ENCODE results near the gene KLHL11.
A peak's percentile ranks its signal among the peaks of the same experiment; 100 is the strongest.
"Not testable (repeated sequence)": the region's sequence is repeated elsewhere in the genome, so short reads cannot be mapped to it uniquely, and the experiment has no call there.

The KLHL11 gene

DNA sequence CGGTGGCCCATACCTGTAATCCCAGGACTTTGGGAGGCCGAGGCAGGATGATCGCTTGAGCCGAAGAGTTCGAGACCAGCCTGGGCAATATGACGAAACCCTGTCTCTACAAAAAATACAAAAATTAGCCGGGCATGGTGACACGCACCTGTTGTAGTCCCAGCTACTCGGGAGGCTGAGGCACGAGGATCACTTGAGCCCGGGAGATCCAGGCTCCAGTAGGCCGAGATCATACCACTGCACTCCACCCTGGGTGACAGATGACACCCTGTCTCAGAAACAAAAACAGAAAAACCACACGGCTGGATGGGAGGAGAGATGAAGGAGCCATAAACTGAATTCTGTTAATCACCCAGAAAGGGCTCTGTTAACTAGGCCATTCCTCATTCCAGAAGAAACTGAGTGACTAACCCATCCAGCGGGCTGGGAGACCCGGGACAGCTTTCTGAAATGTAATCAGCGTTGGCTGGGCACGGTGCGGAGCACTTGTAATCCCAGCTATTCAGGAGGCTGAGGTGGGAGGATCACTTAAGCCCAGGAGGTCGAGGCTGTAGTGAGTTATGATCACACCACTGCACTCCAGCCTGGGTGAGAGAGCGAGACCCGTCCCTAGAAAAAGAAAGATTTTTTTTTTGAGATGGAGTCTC is 28.6 kb downstream of the KLHL11 start:
- no peak for DNase-seq (ENCODE audit: low spot score)

DNA sequence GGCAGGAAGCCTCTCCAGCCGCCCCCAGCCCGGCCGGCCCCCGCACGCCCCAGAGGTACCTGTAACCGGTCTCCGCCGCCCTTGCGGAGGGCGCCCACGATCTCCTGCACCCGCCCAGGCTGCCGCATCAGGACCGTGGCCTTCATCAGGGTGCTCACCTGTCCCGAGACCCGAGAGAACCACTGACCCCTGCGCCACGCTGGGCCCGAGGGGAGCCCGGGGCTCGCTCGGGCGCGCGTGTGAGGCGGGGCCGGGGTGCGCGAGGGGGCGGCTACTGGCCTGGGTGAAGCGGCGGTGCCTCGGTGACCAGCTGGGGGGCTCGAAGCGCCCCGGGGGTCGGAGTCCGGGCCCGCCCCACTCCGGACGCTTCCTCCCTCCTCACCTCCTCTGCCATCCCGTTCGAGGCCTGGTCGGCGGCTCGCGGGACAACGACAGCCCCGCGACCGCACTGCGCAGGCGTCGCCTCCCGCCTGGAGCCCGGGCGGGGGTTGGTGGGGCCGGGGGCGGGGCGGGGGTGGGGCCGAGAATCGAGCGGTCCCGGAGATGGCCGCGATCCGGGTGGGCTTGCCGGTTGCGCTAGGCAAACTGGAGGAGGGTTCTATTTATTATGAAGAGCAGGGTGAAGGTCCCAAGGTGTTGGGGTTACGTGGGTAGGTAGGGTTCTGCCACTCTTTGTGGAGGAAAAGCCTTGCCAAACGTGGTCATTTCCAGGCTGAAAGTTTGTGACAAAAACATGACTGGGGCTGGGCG is 29.2 kb downstream of the KLHL11 start, which contains the start of gene NT5C3B:
Gene NT5C3B (minus strand): TSS at position 433 of the 750 bp plus-strand sequence. CDS start 39 bp downstream, at position 394.
- DNase-seq (ENCODE audit: low spot score) = peak; percentile 53

DNA sequence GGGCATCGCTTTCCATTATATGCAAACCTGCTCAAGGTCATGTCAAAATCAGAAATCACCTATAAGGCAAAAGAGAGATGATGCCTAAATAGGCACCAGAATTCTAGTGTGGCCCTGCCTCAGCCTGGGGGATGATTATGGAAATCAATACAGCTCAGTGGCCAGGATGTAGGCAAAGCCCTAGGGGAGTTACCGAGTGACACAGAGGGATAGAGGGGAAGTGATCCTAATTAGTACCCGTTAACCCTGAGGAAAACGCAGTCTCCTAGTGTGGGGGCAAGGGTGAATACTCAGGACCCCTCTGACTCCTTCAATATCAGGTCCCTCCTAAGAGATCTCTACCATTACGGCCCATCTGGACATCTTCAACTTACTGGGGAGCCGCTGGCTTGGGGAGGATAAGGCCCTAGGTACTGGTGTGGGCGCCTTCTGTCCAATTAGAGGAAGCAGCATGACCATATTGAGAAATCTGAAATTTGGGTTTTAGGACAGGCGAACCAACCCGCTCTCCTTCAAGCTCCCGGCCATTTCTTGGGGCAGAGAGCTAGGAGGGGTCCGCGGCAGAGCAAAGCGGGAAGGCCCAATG is 29.9 kb downstream of the KLHL11 start:
- DNase-seq (ENCODE audit: low spot score) = peak; percentile 49

DNA sequence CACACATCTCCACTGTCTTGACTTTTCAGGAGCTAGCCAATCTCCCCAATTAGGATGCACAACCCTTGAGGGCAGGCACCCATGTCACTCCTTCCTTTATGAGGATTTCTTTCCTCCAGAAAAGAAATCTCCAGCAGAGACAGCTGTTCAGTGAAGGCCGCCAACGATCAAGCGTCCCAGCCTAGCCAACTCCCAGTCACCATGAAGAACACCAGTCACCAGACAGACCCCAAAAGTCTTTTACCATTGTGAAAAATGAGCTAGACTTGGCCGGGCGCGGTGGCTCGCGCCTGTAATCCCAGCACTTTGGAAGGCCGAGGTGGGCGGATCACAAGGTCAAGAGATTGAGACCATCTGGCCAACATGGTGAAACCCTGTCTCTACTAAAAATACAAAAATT is 35.3 kb downstream of the KLHL11 start:
- DNase-seq (ENCODE audit: low spot score) = not testable (repeated sequence)

DNA sequence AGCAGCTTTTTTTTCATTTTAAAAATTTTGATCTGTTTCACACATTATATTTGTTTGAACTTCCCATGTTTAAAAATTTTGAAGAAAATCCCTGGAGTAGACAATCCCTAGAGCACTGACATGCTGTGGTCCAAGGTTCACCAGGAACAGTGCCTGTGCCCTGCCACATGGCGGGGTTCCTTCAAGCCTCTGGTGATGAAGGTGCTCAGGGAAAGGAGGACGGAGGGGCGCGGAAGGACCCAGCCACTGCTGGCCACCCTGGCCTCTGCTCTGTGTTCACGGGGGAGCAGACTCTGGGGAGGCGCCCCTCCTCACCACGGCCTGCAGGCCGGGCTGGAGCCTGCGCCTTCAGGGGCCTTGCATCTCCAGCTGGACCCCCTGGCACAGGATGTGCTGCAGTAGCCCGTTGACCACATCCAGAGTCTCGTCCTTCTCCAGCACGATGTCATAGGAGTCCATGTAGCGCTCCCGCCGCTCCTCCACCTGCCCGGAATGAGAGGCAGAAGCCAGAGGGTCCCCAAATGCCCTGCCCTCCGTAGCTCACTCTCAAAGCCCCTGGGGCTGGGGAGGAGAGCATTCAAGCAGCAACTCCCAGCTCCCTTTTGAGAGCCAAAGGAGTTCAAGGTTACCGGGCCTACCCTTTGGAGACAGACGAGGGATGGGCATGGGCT is 39.9 kb downstream of the KLHL11 start:
- DNase-seq (ENCODE audit: low spot score) = no peak

DNA sequence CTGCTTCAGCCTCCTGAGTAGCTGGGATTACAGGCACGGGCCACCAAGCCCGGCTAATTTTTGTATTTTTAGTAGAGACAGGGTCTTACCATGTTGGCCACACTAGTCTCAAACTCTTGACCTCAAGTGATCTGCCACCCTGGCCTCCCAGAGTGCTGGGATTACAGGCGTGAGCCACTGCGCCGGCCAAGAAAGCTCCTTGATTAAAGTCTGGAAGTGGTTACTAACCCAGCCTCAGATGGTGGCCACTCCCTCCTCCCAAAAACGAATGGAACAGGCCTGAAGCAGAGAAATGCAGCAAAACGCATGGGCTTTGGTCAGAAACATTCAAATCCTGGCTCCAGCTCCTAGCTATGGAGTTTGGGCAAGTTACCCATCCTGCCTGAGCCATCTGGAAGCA is 41.1 kb downstream of the KLHL11 start:
- DNase-seq (ENCODE audit: low spot score) = no peak

DNA sequence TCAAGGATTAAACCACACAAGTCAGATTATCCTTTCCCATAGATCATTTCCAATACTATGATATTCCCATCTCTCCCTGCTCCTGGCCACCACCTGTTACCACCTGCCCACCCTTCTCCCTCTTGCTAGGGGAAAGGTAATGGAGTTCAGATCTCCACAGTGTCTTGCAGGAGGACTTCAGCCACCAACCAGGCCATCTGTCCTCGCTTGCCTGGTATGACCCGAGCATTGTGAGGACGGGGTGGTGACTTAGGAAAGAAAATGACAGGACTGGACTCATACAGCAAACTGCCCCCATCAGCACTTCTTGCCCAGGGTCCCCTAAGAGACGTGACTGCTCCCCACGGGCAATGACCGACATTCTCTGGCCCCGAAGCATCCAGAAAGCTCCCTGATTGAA is 41.6 kb downstream of the KLHL11 start:
- DNase-seq (ENCODE audit: low spot score) = no peak

DNA sequence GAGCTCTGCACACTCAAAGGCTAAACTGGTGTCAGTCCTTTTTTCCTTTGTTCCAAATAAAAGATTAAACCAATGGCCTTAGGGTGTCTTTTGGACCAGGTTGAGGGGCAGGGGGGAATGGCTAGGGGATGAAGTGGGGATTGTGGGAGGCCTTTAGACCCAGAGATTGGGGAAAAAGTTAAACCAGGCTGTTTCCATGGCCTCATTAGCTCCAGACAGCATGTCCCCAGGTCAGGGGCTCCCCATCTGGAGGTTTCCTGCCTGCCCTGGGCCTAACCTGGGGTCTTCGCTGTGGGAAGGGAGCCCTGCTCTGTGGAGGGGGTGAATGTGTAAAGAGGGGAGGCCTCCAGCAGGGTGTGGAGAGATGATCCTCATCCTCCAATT is 42.1 kb downstream of the KLHL11 start:
- no peak for DNase-seq (ENCODE audit: low spot score)

DNA sequence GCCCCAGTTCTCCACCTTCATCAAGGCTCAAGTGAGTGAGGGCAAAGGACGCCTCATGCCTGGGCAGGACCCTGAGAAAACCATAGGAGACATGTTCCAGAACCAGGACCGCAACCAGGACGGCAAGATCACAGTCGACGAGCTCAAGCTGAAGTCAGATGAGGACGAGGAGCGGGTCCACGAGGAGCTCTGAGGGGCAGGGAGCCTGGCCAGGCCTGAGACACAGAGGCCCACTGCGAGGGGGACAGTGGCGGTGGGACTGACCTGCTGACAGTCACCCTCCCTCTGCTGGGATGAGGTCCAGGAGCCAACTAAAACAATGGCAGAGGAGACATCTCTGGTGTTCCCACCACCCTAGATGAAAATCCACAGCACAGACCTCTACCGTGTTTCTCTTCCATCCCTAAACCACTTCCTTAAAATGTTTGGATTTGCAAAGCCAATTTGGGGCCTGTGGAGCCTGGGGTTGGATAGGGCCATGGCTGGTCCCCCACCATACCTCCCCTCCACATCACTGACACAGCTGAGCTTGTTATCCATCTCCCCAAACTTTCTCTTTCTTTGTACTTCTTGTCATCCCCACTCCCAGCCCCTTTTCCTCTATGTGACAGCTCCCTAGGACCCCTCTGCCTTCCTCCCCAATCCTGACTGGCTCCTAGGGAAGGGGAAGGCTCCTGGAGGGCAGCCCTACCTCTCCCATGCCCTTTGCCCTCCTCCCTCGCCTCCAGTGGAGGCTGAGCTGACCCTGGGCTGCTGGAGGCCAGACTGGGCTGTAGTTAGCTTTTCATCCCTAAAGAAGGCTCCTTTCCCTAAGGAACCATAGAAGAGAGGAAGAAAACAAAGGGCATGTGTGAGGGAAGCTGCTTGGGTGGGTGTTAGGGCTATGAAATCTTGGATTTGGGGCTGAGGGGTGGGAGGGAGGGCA is 42.7 kb downstream of the KLHL11 start:
- DNase-seq (ENCODE audit: low spot score) = no peak

DNA sequence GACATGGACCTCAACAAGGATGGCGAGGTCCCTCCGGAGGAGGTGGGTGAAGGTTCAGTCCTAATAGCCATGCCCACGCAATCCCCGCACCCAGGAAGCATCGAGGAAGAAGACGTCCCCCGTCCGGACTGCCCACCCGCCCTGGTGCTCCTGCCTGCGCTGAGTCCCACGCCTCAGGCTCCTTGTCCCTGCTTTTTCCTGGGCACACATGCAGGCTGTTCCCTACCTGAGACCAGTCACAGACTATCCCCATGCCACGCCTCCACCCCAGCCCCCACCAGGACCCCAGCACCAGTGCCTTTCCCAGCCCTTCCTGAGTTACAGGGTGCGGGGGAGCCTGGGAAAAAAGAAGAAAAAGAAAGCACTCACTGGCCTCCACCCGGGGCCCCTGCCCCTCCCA is 43.4 kb downstream of the KLHL11 start:
- no peak for DNase-seq (ENCODE audit: low spot score)

DNA sequence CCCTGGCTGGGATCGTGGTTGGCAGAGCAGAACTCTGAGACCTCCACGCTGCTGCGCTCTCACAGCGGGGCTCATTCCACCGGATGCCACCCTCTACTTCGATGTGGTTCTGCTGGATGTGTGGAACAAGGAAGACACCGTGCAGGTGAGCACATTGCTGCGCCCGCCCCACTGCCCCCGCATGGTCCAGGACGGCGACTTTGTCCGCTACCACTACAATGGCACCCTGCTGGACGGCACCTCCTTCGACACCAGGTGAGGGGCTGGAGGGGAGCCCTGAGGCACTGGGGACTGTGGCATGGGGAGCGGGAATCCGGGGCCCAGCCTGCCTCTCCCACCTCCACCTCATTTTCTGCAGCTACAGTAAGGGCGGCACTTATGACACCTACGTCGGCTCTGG is 47.2 kb downstream of the KLHL11 start:
- no peak for DNase-seq (ENCODE audit: low spot score)

DNA sequence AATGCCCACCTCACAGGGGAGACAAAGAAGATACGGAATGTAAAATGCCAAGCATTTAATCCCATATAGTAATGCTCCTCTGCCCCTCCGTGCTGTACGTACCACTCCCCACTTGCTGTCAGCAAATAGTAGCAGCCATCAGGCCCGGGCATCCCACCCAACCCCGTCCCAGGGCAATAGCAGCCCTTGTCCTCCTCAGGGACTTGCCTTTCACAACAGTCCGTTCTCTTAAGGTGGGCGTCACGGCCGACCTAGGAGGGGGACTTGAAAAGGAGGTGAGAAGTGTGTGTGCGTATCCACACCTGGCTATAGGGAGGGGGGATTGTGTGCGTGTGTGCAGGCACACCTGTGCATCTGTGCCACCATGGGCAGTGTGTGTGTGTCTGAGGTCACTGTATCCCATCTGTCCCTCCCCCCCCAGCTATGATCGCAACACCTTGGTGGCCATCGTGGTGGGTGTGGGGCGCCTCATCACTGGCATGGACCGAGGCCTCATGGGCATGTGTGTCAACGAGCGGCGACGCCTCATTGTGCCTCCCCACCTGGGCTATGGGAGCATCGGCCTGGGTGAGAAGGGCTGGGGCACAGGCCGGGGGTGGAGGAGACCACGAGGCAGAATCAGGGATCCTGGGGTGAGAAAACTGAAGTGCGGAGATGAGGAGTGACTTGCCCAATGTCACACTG is 48.4 kb downstream of the KLHL11 start:
- no peak for DNase-seq (ENCODE audit: low spot score)

DNA sequence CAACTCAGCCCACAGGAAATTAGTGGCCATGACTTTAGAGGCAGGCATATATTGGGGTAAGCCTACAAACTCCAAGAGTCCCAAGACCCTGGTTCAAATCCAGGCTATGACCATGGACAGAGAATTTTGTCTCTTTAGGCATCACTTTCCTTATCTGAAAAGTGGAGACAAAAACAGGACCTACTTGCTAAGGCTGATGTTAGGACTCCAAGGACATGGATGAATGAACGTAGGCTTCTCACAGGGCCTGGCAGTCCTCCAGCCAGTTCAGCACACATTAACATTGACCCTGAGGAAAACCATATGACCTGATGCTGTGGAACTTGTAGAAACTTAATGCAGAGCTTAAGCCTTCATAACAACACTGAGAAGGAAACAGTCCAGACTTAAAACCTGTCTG is 51.0 kb downstream of the KLHL11 start:
- peak; percentile 51 for DNase-seq (ENCODE audit: low spot score)

DNA sequence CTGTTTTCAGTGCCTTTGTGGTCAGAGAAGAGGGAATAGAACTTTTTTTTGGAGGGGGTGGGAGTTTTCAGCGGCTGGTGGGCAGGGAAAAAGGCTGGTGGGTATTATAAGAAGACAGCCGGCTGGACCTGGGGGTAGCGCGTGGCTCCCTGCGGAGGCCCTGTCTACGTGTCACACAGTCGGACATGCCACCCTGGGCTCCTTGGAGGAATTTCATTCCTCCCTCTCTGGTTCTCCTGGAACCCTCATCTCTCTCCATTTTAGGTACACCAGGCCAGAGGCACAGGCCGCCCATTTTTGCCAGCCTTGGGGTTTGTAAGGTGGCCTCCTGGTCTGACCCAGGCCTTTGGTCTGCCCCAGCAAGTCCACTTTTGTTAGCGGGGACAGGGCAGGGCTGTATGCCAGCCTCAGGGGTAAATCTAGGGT is 51.5 kb downstream of the KLHL11 start:
- peak; percentile 42 for DNase-seq (ENCODE audit: low spot score)

DNA sequence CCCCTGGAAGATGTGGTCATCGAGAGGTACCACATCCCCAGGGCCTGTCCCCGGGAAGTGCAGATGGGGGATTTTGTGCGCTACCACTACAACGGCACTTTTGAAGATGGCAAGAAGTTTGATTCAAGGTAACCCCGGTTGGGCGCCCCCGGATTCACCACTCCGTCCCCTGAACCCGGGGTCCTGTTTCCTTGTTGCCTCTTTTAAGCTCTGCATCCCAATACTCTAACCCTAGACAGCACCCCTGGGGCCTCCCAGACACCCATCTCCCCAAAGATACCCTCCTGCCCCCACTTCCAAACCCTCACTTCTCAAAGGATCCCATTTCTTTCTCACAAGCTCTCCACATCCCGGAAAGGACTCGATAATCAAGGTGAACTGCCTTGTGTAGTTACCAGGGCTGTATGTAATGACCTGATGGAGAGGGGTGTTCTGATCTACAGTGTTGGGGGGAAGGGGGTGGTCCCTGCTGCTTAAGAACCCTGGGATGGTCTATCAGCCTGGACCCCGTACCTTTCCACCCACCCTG is 52.0 kb downstream of the KLHL11 start:
- peak; percentile 27 for DNase-seq (ENCODE audit: low spot score)

DNA sequence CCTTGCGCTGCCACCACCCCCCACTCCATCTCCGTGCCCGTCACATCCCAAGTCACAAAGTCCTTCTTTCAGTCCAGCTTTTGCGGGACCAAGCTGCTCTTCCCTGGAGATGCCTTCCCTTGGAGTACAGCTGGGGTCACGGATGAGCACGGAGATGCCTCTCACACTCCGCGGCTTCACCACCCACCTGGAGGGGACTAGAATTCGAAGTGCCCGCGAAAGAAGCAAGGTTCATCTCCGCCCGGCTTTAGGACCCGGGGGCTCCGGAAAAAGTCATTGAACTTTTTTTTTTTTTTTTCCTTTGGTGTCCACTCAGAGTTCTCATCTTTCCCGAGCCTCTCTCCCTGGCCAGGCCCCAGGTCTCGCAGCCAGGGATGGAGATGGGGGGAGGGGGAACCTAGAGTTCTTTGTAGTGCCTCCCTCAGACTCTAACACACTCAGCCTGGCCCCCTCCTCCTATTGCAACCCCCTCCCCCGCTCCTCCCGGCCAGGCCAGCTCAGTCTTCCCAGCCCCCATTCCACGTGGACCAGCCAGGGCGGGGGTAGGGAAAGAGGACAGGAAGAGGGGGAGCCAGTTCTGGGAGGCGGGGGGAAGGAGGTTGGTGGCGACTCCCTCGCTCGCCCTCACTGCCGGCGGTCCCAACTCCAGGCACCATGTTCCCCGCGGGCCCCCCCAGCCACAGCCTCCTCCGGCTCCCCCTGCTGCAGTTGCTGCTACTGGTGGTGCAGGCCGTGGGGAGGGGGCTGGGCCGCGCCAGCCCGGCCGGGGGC is 52.7 kb downstream of the KLHL11 start, which contains the start of gene FKBP10:
Gene FKBP10 (plus strand): TSS at position 624 of the 771 bp plus-strand sequence. CDS start 31 bp downstream, at position 655.
- DNase-seq (ENCODE audit: low spot score) = peak; percentile 88

DNA sequence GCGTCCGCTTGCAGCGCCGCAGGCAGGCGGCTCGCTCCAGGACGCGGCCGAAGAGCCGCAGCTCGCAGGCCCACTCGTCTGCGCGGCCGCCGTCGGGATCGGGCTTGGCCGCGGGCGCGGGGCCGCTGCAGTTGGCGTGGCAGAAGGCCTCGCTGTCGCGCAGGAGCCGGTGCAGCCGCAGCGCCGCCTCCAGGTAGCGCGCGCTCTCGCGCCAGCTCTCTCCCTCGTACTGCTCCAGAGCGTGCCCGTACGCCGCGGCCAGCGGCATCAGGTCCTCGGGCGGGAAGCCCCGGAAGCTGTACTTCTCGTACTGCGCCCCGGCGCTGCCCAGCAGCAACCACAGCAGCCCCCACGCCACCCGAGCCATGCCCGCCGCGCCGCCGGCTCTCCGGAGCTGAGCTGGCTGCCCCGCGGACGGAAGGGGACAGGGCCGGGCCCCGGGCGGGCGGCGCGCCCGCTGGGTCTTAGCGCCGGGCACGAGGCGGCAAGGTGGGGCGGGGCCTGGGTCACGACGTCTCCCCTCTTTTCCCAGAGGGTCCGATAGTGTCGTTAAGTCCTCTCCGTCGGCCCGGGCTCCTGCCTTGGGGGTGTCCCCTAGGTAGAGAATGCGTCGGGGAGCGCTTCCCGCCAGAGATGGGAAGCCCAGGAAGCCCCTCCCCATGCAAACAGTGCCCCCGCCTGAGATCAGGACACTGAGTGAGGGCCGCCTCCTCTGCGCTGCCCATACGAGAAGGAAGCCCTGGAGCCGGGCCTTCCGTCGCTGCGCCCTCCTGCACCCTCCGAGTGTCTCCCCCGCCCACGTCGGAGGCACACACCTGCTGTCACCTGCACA is 53.5 kb downstream of the KLHL11 start, which contains the start of gene P3H4:
Gene P3H4 (minus strand): TSS at position 401 of the 832 bp plus-strand sequence. CDS start 34 bp downstream, at position 367.
- peak; percentile 83 for DNase-seq (ENCODE audit: low spot score)

DNA sequence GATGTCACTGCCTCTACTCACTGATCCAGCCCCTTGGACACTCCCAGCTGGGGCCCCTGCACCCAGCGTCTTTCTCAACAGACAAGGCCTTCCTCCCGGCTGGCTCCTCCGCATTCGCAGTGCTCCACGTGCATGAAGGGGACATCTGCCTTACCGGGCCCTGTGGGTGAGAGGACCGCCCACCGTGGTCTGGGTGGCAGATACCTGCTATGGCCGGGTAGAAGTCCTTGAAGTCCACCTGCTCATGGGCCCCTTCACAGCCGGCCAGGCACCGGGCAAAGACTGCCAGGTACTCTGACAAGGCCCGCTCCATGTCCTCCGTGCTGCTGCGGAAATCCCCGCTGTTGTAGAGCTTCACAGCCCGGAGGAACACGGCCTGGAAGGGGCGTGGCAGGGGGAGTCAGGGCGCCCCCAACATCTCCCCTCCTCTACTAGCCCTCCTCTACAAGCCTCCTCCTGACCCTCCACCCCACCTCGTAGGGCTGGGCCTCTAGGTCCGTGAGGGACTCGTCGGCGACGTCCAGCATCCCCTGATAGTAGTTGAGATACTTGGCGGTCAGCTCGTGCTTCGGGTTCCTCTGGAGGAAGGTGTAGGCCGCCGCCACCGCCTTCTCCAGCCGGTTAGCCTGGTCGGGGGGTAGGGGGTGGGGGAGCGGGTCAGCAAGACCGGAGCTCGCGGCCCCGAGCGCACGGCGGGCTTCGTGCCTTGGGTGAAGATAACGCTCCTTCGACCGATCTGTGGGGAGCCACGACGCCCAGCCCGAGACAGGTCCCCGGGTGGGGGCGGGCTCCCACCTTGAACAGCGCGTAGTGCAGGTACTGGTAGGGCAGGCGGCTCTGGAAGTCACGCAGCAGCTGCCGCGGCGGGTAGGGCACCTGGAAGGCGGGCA is 54.3 kb downstream of the KLHL11 start:
- peak; percentile 19 for DNase-seq (ENCODE audit: low spot score)
